GM12878 (cell line): ENCODE data around the gene ST7. TPM values are rescaled to one million over a fixed set of nuclear protein-coding genes. Genes with fewer than 3 reads are reported as not detected.

Experiments
- CREB1 ChIP-seq: IDR thresholded peaks from 2 replicates; pipeline ENCODE4 v1.6.1; 2012; ENCODE audit warnings: low read depth, mild to moderate bottlenecking, inconsistent platforms
- EP300 ChIP-seq, 2 experiments: fragments of 150-350 bp in 1 of 2; IDR thresholded peaks; 2 replicates each; pipeline ENCODE4 v1.6.1; 2011 to 2012; ENCODE audit warnings: low read depth in 2 of 2, low read length in 2 of 2, borderline replicate concordance in 1 of 2, improper control_type of control experiment in 1 of 2, inconsistent platforms in 1 of 2; ENCODE audit not compliant: control insufficient read depth in 1 of 2
- GATAD2B ChIP-seq: fragments of 450-650 bp; conservative IDR thresholded peaks from 2 replicates; pipeline ENCODE4 v1.6.1; 2017; ENCODE audit warnings: low read depth, mild to moderate bottlenecking, moderate library complexity
- IRF4 ChIP-seq: IDR thresholded peaks from 2 replicates; pipeline ENCODE4 v1.6.1; 2011; ENCODE audit warnings: low read depth, low read length
- PAX8 ChIP-seq: fragments of 450-650 bp; IDR thresholded peaks from 2 replicates; pipeline ENCODE4 v1.6.1; 2017; ENCODE audit warnings: mild to moderate bottlenecking, moderate library complexity
- POU2F2 ChIP-seq: IDR thresholded peaks from 3 replicates; pipeline ENCODE4 v1.6.1; 2011; ENCODE audit warnings: low read depth, mild to moderate bottlenecking, low read length, borderline replicate concordance
- polyA plus RNA-seq, 11 experiments: library from polyadenylated mRNA; depleted of rRNA in 4 of 11; unstranded in 6 of 11; stranded (reverse) in 5 of 11; fragments of >200 nt; fragmentation: Nextera tagmentation in 4 of 11; fragmentation: Illumina TruSeq in 1 of 11; extraction: Ambion mirVana in 4 of 11; extraction: Trizol in 1 of 11; gene quantifications; 1 replicate in 1 of 11; 2 replicates in 10 of 11; pipeline versions ENCODE4 v1.2.1 to v1.2.3, GENCODE V29; 2011 to 2016; ENCODE audit warnings: inconsistent platforms in 2 of 11, missing spikeins in 2 of 11, low read depth in 1 of 11
- total RNA-seq, 4 experiments: library from RNA; depleted of rRNA in 3 of 4; stranded (reverse); fragments of >200 nt in 3 of 4; fragmentation: Illumina TruSeq in 1 of 4; extraction: Trizol in 1 of 4; gene quantifications; 2 replicates each; pipeline versions ENCODE4 v1.2.1 to v1.2.3, GENCODE V29; 2013 to 2021
- TF ChIP-seq, protein P1 (sequence below): fragments of 450-650 bp; IDR thresholded peaks from 2 replicates; pipeline ENCODE4 v1.6.1; 2017; ENCODE audit warnings: mild to moderate bottlenecking, moderate library complexity
- TF ChIP-seq, protein P2 (sequence below): fragments of 450-650 bp; IDR thresholded peaks from 2 replicates; pipeline ENCODE4 v1.6.1; 2016; ENCODE audit warnings: mild to moderate bottlenecking
- TF ChIP-seq, protein P3 (sequence below): fragments of 450-650 bp; IDR thresholded peaks from 2 replicates; pipeline ENCODE4 v1.6.1; 2017; ENCODE audit warnings: mild to moderate bottlenecking, low read depth, inconsistent platforms; ENCODE audit not compliant: poor library complexity, severe bottlenecking

ST7 gene
- total and polyA plus RNA-seq, 10 of the 15 experiments (the other 5 are each of a cell fraction or from before 2014, with no cell fraction given), result 27.7 to 76.4 (median 53.6) TPM

DNA sequence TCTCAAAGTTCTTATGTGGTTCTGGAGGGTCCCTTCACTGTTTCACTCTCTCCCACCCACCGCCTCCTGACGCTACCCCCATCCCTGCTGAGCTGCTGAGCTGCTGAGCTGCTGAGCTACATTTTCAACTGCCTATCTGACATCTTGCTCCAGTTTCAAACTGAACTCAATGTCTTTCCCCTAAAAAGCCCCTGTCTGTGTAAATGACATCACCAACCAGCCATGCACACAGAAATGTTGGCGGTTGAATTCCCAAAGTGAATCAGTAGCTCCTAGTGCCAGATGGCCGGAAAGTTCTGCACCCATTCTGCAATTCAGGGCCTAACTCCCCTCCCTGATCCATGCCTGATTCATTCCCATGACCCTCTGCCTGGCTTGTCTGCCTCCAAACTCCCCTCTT is 298.4 kb downstream of the ST7 start (continued):
- TF ChIP-seq, protein P1, sequence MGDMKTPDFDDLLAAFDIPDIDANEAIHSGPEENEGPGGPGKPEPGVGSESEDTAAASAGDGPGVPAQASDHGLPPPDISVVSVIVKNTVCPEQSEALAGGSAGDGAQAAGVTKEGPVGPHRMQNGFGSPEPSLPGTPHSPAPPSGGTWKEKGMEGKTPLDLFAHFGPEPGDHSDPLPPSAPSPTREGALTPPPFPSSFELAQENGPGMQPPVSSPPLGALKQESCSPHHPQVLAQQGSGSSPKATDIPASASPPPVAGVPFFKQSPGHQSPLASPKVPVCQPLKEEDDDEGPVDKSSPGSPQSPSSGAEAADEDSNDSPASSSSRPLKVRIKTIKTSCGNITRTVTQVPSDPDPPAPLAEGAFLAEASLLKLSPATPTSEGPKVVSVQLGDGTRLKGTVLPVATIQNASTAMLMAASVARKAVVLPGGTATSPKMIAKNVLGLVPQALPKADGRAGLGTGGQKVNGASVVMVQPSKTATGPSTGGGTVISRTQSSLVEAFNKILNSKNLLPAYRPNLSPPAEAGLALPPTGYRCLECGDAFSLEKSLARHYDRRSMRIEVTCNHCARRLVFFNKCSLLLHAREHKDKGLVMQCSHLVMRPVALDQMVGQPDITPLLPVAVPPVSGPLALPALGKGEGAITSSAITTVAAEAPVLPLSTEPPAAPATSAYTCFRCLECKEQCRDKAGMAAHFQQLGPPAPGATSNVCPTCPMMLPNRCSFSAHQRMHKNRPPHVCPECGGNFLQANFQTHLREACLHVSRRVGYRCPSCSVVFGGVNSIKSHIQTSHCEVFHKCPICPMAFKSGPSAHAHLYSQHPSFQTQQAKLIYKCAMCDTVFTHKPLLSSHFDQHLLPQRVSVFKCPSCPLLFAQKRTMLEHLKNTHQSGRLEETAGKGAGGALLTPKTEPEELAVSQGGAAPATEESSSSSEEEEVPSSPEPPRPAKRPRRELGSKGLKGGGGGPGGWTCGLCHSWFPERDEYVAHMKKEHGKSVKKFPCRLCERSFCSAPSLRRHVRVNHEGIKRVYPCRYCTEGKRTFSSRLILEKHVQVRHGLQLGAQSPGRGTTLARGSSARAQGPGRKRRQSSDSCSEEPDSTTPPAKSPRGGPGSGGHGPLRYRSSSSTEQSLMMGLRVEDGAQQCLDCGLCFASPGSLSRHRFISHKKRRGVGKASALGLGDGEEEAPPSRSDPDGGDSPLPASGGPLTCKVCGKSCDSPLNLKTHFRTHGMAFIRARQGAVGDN, result peak; percentile 53; the same call in 1 of the 2 replicates
- TF ChIP-seq EP300 (IDR thresholded peaks at IDR 0.05; ENCODE audit: borderline replicate concordance in 1 of 2, control insufficient read depth in 1 of 2, low read depth in 2 of 2, low read length in 2 of 2) (peak in 1 of 2 experiments; percentile 49; a peak in 1 of 4 replicates), POU2F2 (no peak), PAX8 (no peak), CREB1 (peak; percentile 63), GATAD2B (no peak), IRF4 (peak; percentile 9; the same call in 1 of the 2 replicates)
- TF ChIP-seq, protein P2, sequence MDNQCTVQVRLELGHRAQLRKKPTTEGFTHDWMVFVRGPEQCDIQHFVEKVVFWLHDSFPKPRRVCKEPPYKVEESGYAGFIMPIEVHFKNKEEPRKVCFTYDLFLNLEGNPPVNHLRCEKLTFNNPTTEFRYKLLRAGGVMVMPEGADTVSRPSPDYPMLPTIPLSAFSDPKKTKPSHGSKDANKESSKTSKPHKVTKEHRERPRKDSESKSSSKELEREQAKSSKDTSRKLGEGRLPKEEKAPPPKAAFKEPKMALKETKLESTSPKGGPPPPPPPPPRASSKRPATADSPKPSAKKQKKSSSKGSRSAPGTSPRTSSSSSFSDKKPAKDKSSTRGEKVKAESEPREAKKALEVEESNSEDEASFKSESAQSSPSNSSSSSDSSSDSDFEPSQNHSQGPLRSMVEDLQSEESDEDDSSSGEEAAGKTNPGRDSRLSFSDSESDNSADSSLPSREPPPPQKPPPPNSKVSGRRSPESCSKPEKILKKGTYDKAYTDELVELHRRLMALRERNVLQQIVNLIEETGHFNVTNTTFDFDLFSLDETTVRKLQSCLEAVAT, result no peak
- TF ChIP-seq, protein P3, sequence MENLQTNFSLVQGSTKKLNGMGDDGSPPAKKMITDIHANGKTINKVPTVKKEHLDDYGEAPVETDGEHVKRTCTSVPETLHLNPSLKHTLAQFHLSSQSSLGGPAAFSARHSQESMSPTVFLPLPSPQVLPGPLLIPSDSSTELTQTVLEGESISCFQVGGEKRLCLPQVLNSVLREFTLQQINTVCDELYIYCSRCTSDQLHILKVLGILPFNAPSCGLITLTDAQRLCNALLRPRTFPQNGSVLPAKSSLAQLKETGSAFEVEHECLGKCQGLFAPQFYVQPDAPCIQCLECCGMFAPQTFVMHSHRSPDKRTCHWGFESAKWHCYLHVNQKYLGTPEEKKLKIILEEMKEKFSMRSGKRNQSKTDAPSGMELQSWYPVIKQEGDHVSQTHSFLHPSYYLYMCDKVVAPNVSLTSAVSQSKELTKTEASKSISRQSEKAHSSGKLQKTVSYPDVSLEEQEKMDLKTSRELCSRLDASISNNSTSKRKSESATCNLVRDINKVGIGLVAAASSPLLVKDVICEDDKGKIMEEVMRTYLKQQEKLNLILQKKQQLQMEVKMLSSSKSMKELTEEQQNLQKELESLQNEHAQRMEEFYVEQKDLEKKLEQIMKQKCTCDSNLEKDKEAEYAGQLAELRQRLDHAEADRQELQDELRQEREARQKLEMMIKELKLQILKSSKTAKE, result peak; percentile 30
- TF ChIP-seq, all 136 proteins: peak for 30
